Right lobe of liver (tissue), 4 donors: ENCODE data around the gene NPC1.

Experiments
- CTCF ChIP-seq, 4 donors: fragments of 200-600 bp in 3 of 4; fragments of 450-650 bp in 1 of 4; IDR thresholded peaks; one replicate each; pipeline versions ENCODE4 v1.5.1 to v1.8.0; 2016 to 2022; ENCODE audit warnings: antibody characterized with exemption in 4 of 4, mild to moderate bottlenecking in 2 of 4
- POLR2A ChIP-seq: fragments of 450-650 bp; IDR thresholded peaks from one replicate; pipeline ENCODE4 v1.6.1; 2017; ENCODE audit warnings: antibody characterized with exemption, mild to moderate bottlenecking
- donor health status: DM: no; HTN: no; CAD: no.
- donor health status: DM: no; HTN: no; CAD: no.
- donor health status: DM: no; HTN: yes; CAD: no.

- no peak for TF ChIP-seq CTCF (IDR thresholded peaks at IDR 0.05)
- no peak for TF ChIP-seq POLR2A
These were observed 19.6 kb upstream of the NPC1 start for GRCh38 chr18:23605941-23606340.
